Esophagus muscularis mucosa (tissue), 4 donors: ENCODE measurements around the gene HECTD4.

Experiments
- EP300 ChIP-seq: sonication (generic); formaldehyde crosslinking; IDR thresholded peaks from one replicate; pipeline ENCODE4 v1.6.1; 2017; ENCODE audit warnings: antibody characterized with exemption
- POLR2A ChIP-seq: fragments of 450-650 bp; IDR thresholded peaks from one replicate; pipeline ENCODE4 v1.6.1; 2017; ENCODE audit warnings: antibody characterized with exemption, moderate library complexity, mild to moderate bottlenecking, low read depth
- POLR2AphosphoS5 ChIP-seq, 2 donors: sonication (generic); formaldehyde crosslinking; IDR thresholded peaks; one replicate each; pipeline ENCODE4 v1.6.1; 2017; ENCODE audit warnings: antibody characterized with exemption in 2 of 2
- TF ChIP-seq, protein P1 (sequence below), 3 experiments: fragments of 200-600 bp in 2 of 3; fragments of 450-650 bp in 1 of 3; sonication (generic) in 2 of 3; IDR thresholded peaks; one replicate each; pipeline ENCODE4 v1.5.1; 2017 to 2019; ENCODE audit warnings: antibody characterized with exemption in 3 of 3, mild to moderate bottlenecking in 2 of 3, moderate library complexity in 1 of 3

DNA sequence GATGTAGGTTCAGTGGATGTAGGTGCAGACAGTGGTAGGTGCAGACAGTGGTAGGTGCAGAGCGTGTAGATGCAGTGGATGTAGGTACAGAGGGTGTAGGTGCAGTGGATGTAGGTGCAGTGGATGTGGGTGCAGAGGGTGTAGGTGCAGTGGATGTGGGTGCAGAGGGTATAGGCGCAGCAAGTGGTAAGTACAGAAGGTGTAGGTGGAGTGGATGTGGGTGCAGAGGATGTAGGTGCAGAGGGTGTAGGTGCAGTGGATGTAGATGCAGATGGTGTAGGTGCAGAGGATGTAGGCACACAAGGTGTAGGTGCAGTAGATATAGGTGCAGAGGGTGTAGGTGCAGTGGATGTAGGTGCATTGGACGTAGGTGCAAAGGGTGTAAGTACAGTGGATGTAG, 86.0 kb downstream of the HECTD4 start:
- TF ChIP-seq, protein P1, sequence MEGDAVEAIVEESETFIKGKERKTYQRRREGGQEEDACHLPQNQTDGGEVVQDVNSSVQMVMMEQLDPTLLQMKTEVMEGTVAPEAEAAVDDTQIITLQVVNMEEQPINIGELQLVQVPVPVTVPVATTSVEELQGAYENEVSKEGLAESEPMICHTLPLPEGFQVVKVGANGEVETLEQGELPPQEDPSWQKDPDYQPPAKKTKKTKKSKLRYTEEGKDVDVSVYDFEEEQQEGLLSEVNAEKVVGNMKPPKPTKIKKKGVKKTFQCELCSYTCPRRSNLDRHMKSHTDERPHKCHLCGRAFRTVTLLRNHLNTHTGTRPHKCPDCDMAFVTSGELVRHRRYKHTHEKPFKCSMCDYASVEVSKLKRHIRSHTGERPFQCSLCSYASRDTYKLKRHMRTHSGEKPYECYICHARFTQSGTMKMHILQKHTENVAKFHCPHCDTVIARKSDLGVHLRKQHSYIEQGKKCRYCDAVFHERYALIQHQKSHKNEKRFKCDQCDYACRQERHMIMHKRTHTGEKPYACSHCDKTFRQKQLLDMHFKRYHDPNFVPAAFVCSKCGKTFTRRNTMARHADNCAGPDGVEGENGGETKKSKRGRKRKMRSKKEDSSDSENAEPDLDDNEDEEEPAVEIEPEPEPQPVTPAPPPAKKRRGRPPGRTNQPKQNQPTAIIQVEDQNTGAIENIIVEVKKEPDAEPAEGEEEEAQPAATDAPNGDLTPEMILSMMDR (IDR thresholded peaks at IDR 0.05) = no peak
- no peak for TF ChIP-seq POLR2AphosphoS5 (IDR thresholded peaks at IDR 0.05)
- no peak for TF ChIP-seq POLR2A
- TF ChIP-seq EP300 = no peak
